ENCODE measurements around the gene KLK15.
"Not testable (repeated sequence)": the region's sequence is repeated elsewhere in the genome, so short reads cannot be mapped to it uniquely, and the experiment has no call there.

DNA sequence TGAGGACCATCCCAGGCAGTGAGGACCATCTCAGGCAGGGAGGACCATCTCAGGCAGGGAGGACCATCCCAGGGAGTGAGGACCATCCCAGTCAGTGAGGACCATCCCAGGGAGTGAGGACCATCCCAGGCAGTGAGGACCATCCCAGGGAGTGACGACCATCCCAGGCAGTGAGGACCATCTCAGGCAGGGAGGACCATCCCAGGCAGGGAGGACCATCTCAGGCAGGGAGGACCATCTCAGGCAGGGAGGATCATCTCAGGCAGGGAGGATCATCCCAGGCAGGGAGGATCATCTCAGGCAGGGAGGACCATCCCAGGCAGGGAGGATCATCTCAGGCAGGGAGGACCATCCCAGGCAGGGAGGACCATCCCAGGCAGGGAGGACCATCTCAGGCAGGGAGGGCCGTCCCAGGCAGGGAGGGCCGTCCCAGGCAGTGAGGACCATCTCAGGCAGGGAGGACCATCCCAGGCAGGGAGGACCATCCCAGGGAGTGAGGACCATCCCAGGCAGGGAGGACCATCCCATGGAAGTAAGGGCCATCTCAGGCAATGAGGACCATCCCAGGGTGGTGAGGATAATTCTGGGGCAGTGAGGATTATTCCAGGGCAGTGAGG is 21.6 kb downstream of the KLK15 start:
- TF ChIP-seq EZH2 (IDR thresholded peaks at IDR 0.05; ENCODE audit: borderline replicate concordance, low read length): not testable (repeated sequence)
- TF ChIP-seq, protein P1, sequence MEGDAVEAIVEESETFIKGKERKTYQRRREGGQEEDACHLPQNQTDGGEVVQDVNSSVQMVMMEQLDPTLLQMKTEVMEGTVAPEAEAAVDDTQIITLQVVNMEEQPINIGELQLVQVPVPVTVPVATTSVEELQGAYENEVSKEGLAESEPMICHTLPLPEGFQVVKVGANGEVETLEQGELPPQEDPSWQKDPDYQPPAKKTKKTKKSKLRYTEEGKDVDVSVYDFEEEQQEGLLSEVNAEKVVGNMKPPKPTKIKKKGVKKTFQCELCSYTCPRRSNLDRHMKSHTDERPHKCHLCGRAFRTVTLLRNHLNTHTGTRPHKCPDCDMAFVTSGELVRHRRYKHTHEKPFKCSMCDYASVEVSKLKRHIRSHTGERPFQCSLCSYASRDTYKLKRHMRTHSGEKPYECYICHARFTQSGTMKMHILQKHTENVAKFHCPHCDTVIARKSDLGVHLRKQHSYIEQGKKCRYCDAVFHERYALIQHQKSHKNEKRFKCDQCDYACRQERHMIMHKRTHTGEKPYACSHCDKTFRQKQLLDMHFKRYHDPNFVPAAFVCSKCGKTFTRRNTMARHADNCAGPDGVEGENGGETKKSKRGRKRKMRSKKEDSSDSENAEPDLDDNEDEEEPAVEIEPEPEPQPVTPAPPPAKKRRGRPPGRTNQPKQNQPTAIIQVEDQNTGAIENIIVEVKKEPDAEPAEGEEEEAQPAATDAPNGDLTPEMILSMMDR (conservative IDR thresholded peaks at IDR 0.05 in 1 of 2, IDR thresholded peaks at IDR 0.05 in 1 of 2; ENCODE audit: extremely low read depth in 1 of 2, insufficient read depth in 1 of 2, low read depth in 1 of 2, low read length in 2 of 2): not testable (repeated sequence)

Data from mammary epithelial cell (primary cell).